Measurements from ENCODE around the gene RFPL3.

GRCh38 chr22:32322986-32323385 lies 34.7 kb upstream of the RFPL3 start:
- TF ChIP-seq CTCF (IDR thresholded peaks at IDR 0.05; ENCODE audit: insufficient read depth, low read depth, low read length) (no peak), EZH2 (IDR thresholded peaks at IDR 0.05; ENCODE audit: insufficient read depth, low read length) (no peak)
